Activated T-helper 17 cell treated with anti-CD3 and anti-CD28 coated beads, Interleukin-2, amount 50 U/mL, for 72 hours (primary cell): ENCODE data around the gene PEX14. TPM values are rescaled to one million over a fixed set of nuclear protein-coding genes. Genes with fewer than 3 reads are reported as not detected.

Source experiments
- ATAC-seq: fragments of 150-1000 bp; cut with Tn5 transposase; replicated peaks from 2 replicates; pipeline ENCODE4 v1.10.0; 2021; ENCODE audit warnings: mild to moderate bottlenecking, moderate library complexity
- H3K27ac Mint-ChIP-seq: one replicate; pipeline ENCODE4 v1.8.0; 2022; ENCODE audit warnings: mixed read lengths
- H3K27me3 Mint-ChIP-seq: one replicate; pipeline ENCODE4 v1.8.0; 2022; ENCODE audit warnings: mixed read lengths
- H3K36me3 Mint-ChIP-seq: one replicate; pipeline ENCODE4 v1.8.0; 2022; ENCODE audit warnings: low read depth, mild to moderate bottlenecking, mixed read lengths
- H3K4me1 Mint-ChIP-seq: one replicate; pipeline ENCODE4 v1.8.0; 2022; ENCODE audit warnings: mixed read lengths
- H3K4me3 Mint-ChIP-seq: one replicate; pipeline ENCODE4 v1.8.0; 2022; ENCODE audit warnings: mild to moderate bottlenecking, mixed read lengths
- H3K9me3 Mint-ChIP-seq: one replicate; pipeline ENCODE4 v1.8.0; 2022; ENCODE audit warnings: mixed read lengths
- total RNA-seq, 2 donors: library from RNA; stranded (reverse); gene quantifications; one replicate each; pipeline ENCODE4 v1.2.3, GENCODE V29; 2022

The PEX14 gene
- total RNA-seq, 2 donors from 2014 or later = 18.4 to 21.7 TPM

- Mint-ChIP-seq H3K27ac (no peak overlapping the region), H3K4me1 (peaks cover 4% of the 10 kb centered on the region), H3K4me3 (no peak overlapping the region), H3K27me3 (no peaks in the 10 kb centered on the region), H3K9me3 (no peaks in the 10 kb centered on the region), H3K36me3 (peaks cover 2% of the 10 kb centered on the region)
- no peak for ATAC-seq
These were observed 132.5 kb downstream of the PEX14 start for GRCh38 chr1:10607228-10607627.

- no peaks in the 10 kb centered on the region for H3K36me3 Mint-ChIP-seq
- H3K9me3 Mint-ChIP-seq = no peaks in the 10 kb centered on the region
- ATAC-seq = no peak
- H3K4me1 Mint-ChIP-seq = peaks cover 4% of the 10 kb centered on the region
- no peak overlapping the region for H3K27ac Mint-ChIP-seq
- no peaks in the 10 kb centered on the region for H3K27me3 Mint-ChIP-seq
- no peak overlapping the region for H3K4me3 Mint-ChIP-seq
These were observed 133.9 kb downstream of the PEX14 start for GRCh38 chr1:10608690-10609089.

- no peak for ATAC-seq
- Mint-ChIP-seq H3K4me1 (peaks cover 4% of the 10 kb centered on the region), H3K4me3 (no peak overlapping the region), H3K27me3 (no peaks in the 10 kb centered on the region), H3K36me3 (no peaks in the 10 kb centered on the region), H3K27ac (no peak overlapping the region), H3K9me3 (no peaks in the 10 kb centered on the region)
These were observed 136.3 kb downstream of the PEX14 start for GRCh38 chr1:10610901-10611600.

GRCh38 chr1:10612436-10613160 lies 137.8 kb downstream of the PEX14 start:
- Mint-ChIP-seq H3K9me3 (no peaks in the 10 kb centered on the region), H3K4me3 (no peak overlapping the region), H3K36me3 (no peaks in the 10 kb centered on the region), H3K4me1 (peaks cover 4% of the 10 kb centered on the region), H3K27me3 (no peaks in the 10 kb centered on the region), H3K27ac (no peak overlapping the region)
- ATAC-seq = no peak

GRCh38 chr1:10613340-10613739 lies 138.6 kb downstream of the PEX14 start:
- peaks cover 4% of the 10 kb centered on the region for H3K4me1 Mint-ChIP-seq
- ATAC-seq = no peak

GRCh38 chr1:10613861-10614260 lies 139.1 kb downstream of the PEX14 start:
- ATAC-seq = no peak
- Mint-ChIP-seq H3K4me1 (peaks cover 1% of the 10 kb centered on the region), H3K9me3 (no peaks in the 10 kb centered on the region), H3K27me3 (no peaks in the 10 kb centered on the region), H3K4me3 (no peak overlapping the region), H3K36me3 (no peaks in the 10 kb centered on the region), H3K27ac (no peak overlapping the region)

More at GRCh38 chr1:10613340-10613739, 138.6 kb downstream of the PEX14 start:
- Mint-ChIP-seq H3K36me3 (no peaks in the 10 kb centered on the region), H3K27ac (no peak overlapping the region), H3K4me3 (no peak overlapping the region), H3K27me3 (no peaks in the 10 kb centered on the region), H3K9me3 (no peaks in the 10 kb centered on the region)

- Mint-ChIP-seq H3K27me3 (no peaks in the 10 kb centered on the region), H3K4me3 (no peak overlapping the region), H3K27ac (no peak overlapping the region), H3K4me1 (no peaks in the 10 kb centered on the region), H3K36me3 (no peaks in the 10 kb centered on the region), H3K9me3 (no peaks in the 10 kb centered on the region)
- no peak for ATAC-seq
These were observed 139.9 kb downstream of the PEX14 start for GRCh38 chr1:10614377-10615225.

- no peaks in the 10 kb centered on the region for H3K36me3 Mint-ChIP-seq
- no peaks in the 10 kb centered on the region for H3K9me3 Mint-ChIP-seq
- ATAC-seq = no peak
- no peak overlapping the region for H3K27ac Mint-ChIP-seq
- no peak overlapping the region for H3K4me3 Mint-ChIP-seq
- no peaks in the 10 kb centered on the region for H3K27me3 Mint-ChIP-seq
- H3K4me1 Mint-ChIP-seq = no peaks in the 10 kb centered on the region
These were observed 140.6 kb downstream of the PEX14 start for GRCh38 chr1:10615332-10615731.

GRCh38 chr1:10615932-10616671 lies 141.4 kb downstream of the PEX14 start:
- Mint-ChIP-seq H3K4me1 (no peaks in the 10 kb centered on the region), H3K27me3 (no peaks in the 10 kb centered on the region), H3K4me3 (no peak overlapping the region), H3K36me3 (no peaks in the 10 kb centered on the region), H3K9me3 (no peaks in the 10 kb centered on the region), H3K27ac (no peak overlapping the region)
- no peak for ATAC-seq

GRCh38 chr1:10616696-10617095 lies 141.9 kb downstream of the PEX14 start:
- H3K27ac Mint-ChIP-seq = no peak overlapping the region
- no peaks in the 10 kb centered on the region for H3K36me3 Mint-ChIP-seq
- no peaks in the 10 kb centered on the region for H3K9me3 Mint-ChIP-seq
- no peak for ATAC-seq
- H3K4me1 Mint-ChIP-seq = no peaks in the 10 kb centered on the region
- H3K4me3 Mint-ChIP-seq = no peak overlapping the region
- no peaks in the 10 kb centered on the region for H3K27me3 Mint-ChIP-seq

GRCh38 chr1:10617318-10617717 lies 142.6 kb downstream of the PEX14 start:
- no peak overlapping the region for H3K4me3 Mint-ChIP-seq
- ATAC-seq = no peak
- H3K27me3 Mint-ChIP-seq = no peaks in the 10 kb centered on the region
- H3K27ac Mint-ChIP-seq = no peak overlapping the region
- H3K36me3 Mint-ChIP-seq = peaks cover 5% of the 10 kb centered on the region
- no peaks in the 10 kb centered on the region for H3K4me1 Mint-ChIP-seq
- H3K9me3 Mint-ChIP-seq = no peaks in the 10 kb centered on the region

- no peaks in the 10 kb centered on the region for H3K4me1 Mint-ChIP-seq
- no peak for ATAC-seq
- no peaks in the 10 kb centered on the region for H3K9me3 Mint-ChIP-seq
- no peak overlapping the region for H3K4me3 Mint-ChIP-seq
- no peak overlapping the region for H3K27ac Mint-ChIP-seq
- no peaks in the 10 kb centered on the region for H3K27me3 Mint-ChIP-seq
- peaks cover 14% of the 10 kb centered on the region for H3K36me3 Mint-ChIP-seq
These were observed 143.5 kb downstream of the PEX14 start for GRCh38 chr1:10617931-10618885.

- no peaks in the 10 kb centered on the region for H3K9me3 Mint-ChIP-seq
- no peak overlapping the region for H3K27ac Mint-ChIP-seq
- H3K4me3 Mint-ChIP-seq = no peak overlapping the region
- no peak for ATAC-seq
- H3K36me3 Mint-ChIP-seq = peaks cover 21% of the 10 kb centered on the region
- no peaks in the 10 kb centered on the region for H3K4me1 Mint-ChIP-seq
- no peaks in the 10 kb centered on the region for H3K27me3 Mint-ChIP-seq
These were observed 146.0 kb downstream of the PEX14 start for GRCh38 chr1:10620776-10621175.
